Activated CD4-positive, alpha-beta memory T cell treated with anti-CD3 and anti-CD28 coated beads, Interleukin-2, amount 10 ng/mL, durations not matched to agents 7 days and 5 days (primary cell): ENCODE data around the gene DYNLL1. TPM values are rescaled to one million over a fixed set of nuclear protein-coding genes. Genes with fewer than 3 reads are reported as not detected.
"Not testable (repeated sequence)": the region's sequence is repeated elsewhere in the genome, so short reads cannot be mapped to it uniquely, and the experiment has no call there.

ENCODE experiments used
- CTCF ChIA-PET: fragments of 350-600 bp; sonication (Branson Sonifier 250); formaldehyde crosslinking; loops from one replicate; lab custom pipeline; 2021; ENCODE audit warnings: antibody characterized with exemption, inconsistent platforms; lab: Charles Lee
- POLR2A ChIA-PET: fragments of 350-600 bp; sonication (Branson Sonifier 250); formaldehyde crosslinking; loops from one replicate; lab custom pipeline; 2021; ENCODE audit warnings: antibody characterized with exemption; lab: Charles Lee
- DNase-seq: peaks from one replicate; pipeline ENCODE4 v3.0.0-alpha.2; 2020
- H3K27ac Mint-ChIP-seq: one replicate; pipeline ENCODE4 v1.8.0; 2021; ENCODE audit warnings: mild to moderate bottlenecking, mixed read lengths
- H3K27me3 Mint-ChIP-seq: one replicate; pipeline ENCODE4 v1.8.0; 2021; ENCODE audit warnings: mixed read lengths
- H3K36me3 Mint-ChIP-seq: one replicate; pipeline ENCODE4 v1.8.0; 2021; ENCODE audit warnings: low read depth, mixed read lengths
- H3K4me1 Mint-ChIP-seq: one replicate; pipeline ENCODE4 v1.8.0; 2021; ENCODE audit warnings: mixed read lengths
- H3K4me3 Mint-ChIP-seq: one replicate; pipeline ENCODE4 v1.8.0; 2021; ENCODE audit warnings: mild to moderate bottlenecking, mixed read lengths
- H3K9me3 Mint-ChIP-seq: one replicate; pipeline ENCODE4 v1.8.0; 2021; ENCODE audit warnings: mixed read lengths
- total RNA-seq, 2 experiments: library from RNA; stranded (reverse); gene quantifications; one replicate each; pipeline ENCODE4 v1.2.3, GENCODE V29; 2021

The DYNLL1 gene
- total RNA-seq, 2 experiments from 2014 or later, result 209 to 216 TPM

DNA sequence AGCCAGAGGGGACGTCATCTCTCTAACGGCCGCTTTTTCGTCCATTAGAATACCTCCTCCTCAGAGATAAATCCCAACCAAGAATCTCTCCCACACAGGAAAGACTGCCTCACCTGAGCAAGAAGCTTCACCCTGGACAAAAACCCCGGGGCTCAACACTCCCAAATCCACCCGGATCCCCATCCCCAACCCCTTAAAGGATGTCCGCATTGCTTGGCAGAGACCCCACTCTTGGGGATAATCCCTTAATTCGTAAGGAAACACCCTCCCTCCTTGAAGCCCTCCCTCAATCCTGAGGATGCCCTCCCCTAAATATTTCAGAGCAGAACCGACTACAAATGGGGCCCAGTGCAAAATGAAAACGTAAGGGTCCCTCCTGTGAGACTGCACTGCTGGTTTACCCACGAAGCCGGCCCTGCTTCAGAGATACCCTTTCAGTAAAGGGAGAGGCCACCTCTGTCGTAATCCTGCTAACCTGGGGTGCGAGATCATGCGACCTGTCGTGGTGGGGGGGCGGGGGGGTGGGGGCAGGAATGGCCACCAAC is 655 bp upstream of the DYNLL1 start:
- Mint-ChIP-seq H3K4me1 (peaks cover 32% of the 10 kb centered on the region), H3K27me3 (no peaks in the 10 kb centered on the region), H3K4me3 (peak overlapping the region; percentile 88), H3K9me3 (no peaks in the 10 kb centered on the region), H3K27ac (no peak overlapping the region), H3K36me3 (peaks cover 30% of the 10 kb centered on the region)
- DNase-seq, result no peak
- POLR2A ChIA-PET, result interaction anchor here (0.6 to 3.7 kb wide), 16 partner anchors 10 to 596 kb away, joined by 3 to 27 read pairs (median 6); partner anchors contain the start of genes COQ5, RNU4-1, SIRT4 and SRSF9
- CTCF ChIA-PET, result interaction anchor here (0.6 to 1.9 kb wide), 4 partner anchors 8 to 86 kb away, joined by 3 to 8 read pairs (median 4); partner anchors contain the start of genes POP5 and SRSF9

DNA sequence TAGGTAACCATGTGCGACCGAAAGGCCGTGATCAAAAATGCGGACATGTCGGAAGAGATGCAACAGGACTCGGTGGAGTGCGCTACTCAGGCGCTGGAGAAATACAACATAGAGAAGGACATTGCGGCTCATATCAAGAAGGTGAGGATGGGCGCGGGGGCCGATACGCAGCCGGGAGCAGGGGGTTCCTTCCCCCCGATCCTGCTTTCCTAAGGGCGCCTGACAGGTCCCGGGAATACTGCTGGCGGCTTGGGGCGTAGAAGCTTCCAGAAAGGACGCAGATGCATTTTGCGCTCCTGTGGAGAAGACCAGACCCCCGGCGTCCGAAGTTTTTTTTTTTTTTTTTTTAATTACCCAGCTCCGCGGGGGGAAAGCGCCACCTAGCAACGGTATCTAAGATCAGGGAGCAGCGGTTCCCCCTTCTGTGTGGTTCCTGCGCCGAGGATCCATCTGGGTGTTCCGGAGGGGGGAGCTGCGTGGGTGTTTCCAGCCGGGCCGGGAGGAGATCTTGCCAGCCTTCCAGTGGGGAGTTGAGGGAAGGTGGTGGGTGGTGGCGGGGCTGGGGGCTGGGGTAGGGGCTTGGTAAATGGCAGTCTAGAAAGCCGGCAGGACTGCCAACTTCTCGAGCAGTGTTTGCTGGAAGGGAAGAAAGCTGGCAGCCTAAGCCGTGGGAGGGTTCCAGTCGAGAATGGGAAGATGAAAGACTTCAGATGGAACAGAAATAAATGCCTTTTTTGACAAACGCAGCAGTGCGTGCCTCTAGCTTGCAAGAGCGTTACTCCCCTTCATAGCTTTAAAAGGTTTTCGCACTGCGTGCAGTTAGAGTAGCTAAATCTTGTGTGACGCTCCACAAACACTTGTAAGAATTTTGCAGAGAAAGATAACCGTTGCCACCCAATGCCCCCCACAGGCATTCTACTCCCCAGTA is 764 bp downstream of the DYNLL1 start:
- Mint-ChIP-seq H3K4me1 (peaks cover 38% of the 10 kb centered on the region), H3K27ac (peak overlapping the region; percentile 69), H3K4me3 (peak overlapping the region; percentile 88), H3K36me3 (peaks cover 37% of the 10 kb centered on the region), H3K9me3 (no peaks in the 10 kb centered on the region), H3K27me3 (no peaks in the 10 kb centered on the region)
- peak; percentile 42 for DNase-seq
- CTCF ChIA-PET, result interaction anchor here (0.6 to 1.9 kb wide), 14 partner anchors 7 to 170 kb away, joined by 3 to 8 read pairs (median 4); partner anchors contain the start of genes COQ5, POP5 and SRSF9
- POLR2A ChIA-PET, result interaction anchor here (0.6 to 3.7 kb wide), 22 partner anchors 8 to 903 kb away, joined by 3 to 27 read pairs (median 5); partner anchors contain the start of genes COQ5, RNF34, RNU4-1 and SIRT4

DNA sequence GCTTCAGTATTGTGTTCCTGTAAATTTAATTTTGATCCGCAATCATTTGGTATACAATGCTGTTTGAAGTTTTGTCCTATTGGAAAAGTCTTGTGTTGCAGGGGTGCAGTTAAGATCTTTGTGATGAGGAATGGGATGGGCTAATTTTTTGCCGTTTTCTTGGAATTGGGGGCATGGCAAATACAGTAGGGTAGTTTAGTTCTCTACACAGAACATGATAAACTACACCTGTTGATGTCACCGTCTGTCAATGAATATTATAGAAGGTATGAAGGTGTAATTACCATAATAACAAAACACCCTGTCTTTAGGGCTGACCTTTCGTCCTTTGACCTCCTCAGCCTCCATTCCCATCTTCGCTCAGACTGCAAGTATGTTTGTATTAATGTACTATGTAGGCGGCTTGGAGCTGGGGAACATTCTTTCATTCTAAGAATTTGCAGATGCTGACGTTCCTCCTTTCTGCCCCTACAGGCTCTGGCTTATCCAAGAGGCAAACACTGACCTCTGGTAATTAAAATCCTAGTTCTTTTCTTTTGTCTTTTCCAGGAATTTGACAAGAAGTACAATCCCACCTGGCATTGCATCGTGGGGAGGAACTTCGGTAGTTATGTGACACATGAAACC is 1.7 kb downstream of the DYNLL1 start:
- CTCF ChIA-PET, result interaction anchor here (0.6 to 1.9 kb wide), 9 partner anchors 11 to 171 kb away, joined by 3 to 8 read pairs (median 4); partner anchors contain the start of genes POP5 and SRSF9
- Mint-ChIP-seq H3K9me3 (no peaks in the 10 kb centered on the region), H3K27me3 (no peaks in the 10 kb centered on the region), H3K4me1 (peaks cover 38% of the 10 kb centered on the region), H3K36me3 (peaks cover 37% of the 10 kb centered on the region), H3K4me3 (peak overlapping the region; percentile 88), H3K27ac (peak overlapping the region; percentile 37)
- POLR2A ChIA-PET, result interaction anchor here (0.9 to 3.7 kb wide), 15 partner anchors 16 to 902 kb away, joined by 3 to 27 read pairs (median 6); partner anchors contain the start of genes COQ5, RNF34, RNU4-1 and SRSF9
- DNase-seq, result no peak

DNA sequence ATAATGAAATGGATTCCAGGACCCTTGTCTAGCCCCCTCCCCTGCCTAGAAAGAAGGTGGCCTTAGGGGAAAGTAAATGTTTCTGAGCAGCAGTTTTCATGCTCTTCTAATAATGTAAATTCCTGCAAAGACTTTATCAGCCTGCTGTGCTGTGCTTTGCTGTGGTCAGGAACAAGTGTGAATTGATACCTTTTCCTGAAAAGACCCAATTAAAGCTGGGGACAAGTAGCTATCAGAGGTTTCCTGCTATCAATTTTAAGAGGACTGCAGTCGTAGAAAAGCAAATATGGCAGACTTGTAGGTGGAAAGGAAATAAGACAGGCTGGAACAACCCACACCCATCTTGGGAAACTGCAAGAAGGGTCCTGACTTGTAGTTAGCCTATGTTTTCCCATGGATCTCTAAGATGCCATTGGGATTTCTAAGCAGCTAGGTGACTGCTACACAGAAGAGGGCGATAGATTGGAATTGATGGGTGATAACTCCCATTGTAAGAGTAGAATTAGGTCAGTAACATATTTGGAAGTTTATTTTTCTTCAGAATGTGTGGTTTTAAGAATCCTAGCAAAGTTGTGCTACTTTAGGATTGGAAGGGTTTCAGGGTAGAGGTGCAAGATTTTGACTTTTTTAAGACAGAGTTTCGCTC is 3.1 kb downstream of the DYNLL1 start:
- no peak for DNase-seq
- ChIA-PET CTCF (interaction anchor here (0.5 to 0.9 kb wide), 3 partner anchors 31 to 193 kb away, joined by 3 read pairs; no protein-coding TSS in a partner anchor), POLR2A (interaction anchor here (1.7 kb wide), 1 partner anchor 29 kb away, joined by 4 read pairs; the partner anchor contains the start of gene SRSF9)
- peaks cover 48% of the 10 kb centered on the region for H3K36me3 Mint-ChIP-seq
- H3K4me3 Mint-ChIP-seq, result no peak overlapping the region
- H3K4me1 Mint-ChIP-seq, result peaks cover 38% of the 10 kb centered on the region
- no peaks in the 10 kb centered on the region for H3K27me3 Mint-ChIP-seq
- no peaks in the 10 kb centered on the region for H3K9me3 Mint-ChIP-seq
- H3K27ac Mint-ChIP-seq, result no peak overlapping the region

DNA sequence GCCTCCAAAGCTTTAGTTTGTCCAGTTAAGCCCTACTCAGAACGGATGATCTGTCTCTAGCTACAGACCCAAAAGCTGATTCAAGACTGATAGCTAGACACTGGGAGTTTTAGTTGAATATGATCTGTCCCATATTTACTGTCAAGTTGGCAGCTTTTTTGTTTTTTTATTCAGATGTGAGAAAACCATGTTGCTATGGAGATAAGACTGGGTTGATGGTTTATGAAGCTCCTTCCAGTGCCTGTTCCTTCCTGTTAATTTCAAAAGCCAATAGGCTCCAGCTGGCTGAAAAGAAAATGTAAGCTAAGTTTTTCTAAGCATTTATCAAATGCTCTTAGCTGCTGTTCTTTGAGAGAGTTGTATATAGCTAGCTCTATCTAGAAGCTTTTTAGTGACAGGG is 4.7 kb downstream of the DYNLL1 start:
- no peak overlapping the region for H3K4me3 Mint-ChIP-seq
- H3K9me3 Mint-ChIP-seq, result no peaks in the 10 kb centered on the region
- H3K27ac Mint-ChIP-seq, result peak overlapping the region; percentile 34
- H3K27me3 Mint-ChIP-seq, result no peaks in the 10 kb centered on the region
- ChIA-PET CTCF (interaction anchor here (0.9 to 1.6 kb wide), 3 partner anchors 28 to 34 kb away, joined by 3 read pairs; partner anchors contain the start of gene COQ5), POLR2A (interaction anchor here (1.0 to 1.6 kb wide), 3 partner anchors 12 to 34 kb away, joined by 3 to 6 read pairs (median 3); a partner anchor contains a TSS)
- H3K36me3 Mint-ChIP-seq, result peaks cover 49% of the 10 kb centered on the region
- no peak for DNase-seq
- H3K4me1 Mint-ChIP-seq, result peaks cover 31% of the 10 kb centered on the region

DNA sequence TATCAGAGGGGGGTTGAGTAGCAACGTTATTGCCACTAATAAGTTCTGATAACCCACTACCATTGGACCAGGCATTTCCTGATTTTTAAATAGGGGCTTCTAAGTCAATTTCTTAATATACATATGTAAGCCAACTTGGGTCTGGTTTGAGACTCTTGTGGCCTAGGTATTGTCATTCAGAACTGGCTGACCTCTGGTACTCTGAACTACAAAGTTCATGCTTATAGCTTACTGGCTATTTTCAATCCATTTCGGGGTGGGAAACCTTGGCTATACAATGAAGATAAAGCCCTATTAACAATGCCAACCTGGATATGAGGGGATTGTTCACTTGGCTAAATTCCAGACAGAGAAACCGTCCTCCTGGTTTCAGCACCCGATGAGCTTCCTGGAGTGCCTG is 8.7 kb downstream of the DYNLL1 start:
- no peak overlapping the region for H3K4me3 Mint-ChIP-seq
- H3K27me3 Mint-ChIP-seq, result no peaks in the 10 kb centered on the region
- H3K4me1 Mint-ChIP-seq, result peaks cover 6% of the 10 kb centered on the region
- ChIA-PET POLR2A (interaction anchor here (1.0 to 2.3 kb wide), 6 partner anchors 8 to 503 kb away, joined by 3 to 12 read pairs (median 4); partner anchors contain the start of genes COQ5 and DYNLL1), CTCF (no interaction called here)
- no peak overlapping the region for H3K27ac Mint-ChIP-seq
- H3K36me3 Mint-ChIP-seq, result peaks cover 29% of the 10 kb centered on the region
- DNase-seq, result no peak
- H3K9me3 Mint-ChIP-seq, result no peaks in the 10 kb centered on the region

DNA sequence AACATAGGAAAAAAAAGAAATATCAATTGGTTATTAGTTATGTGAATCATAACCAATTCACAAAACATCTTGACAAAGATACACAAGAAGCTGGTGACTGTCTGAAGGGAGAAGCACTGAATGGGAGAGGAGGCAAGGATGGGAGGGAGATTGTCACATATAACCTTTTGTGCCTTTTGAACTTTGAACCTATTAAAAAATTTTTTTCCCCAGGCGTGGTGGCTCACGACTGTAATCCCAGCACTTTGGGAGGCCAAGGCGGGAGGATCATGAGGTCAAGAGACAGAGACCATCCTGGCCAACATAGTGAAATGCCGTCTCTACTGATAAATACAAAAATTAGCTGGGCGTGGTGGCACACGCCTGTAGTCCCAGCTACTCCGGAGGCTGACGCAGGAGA is 12.6 kb downstream of the DYNLL1 start:
- ChIA-PET CTCF (no interaction called here), POLR2A (no interaction called here)
- H3K4me3 Mint-ChIP-seq, result no peak overlapping the region
- no peaks in the 10 kb centered on the region for H3K27me3 Mint-ChIP-seq
- no peaks in the 10 kb centered on the region for H3K9me3 Mint-ChIP-seq
- H3K36me3 Mint-ChIP-seq, result peaks cover 22% of the 10 kb centered on the region
- H3K4me1 Mint-ChIP-seq, result no peaks in the 10 kb centered on the region
- H3K27ac Mint-ChIP-seq, result no peak overlapping the region
- DNase-seq, result no peak

DNA sequence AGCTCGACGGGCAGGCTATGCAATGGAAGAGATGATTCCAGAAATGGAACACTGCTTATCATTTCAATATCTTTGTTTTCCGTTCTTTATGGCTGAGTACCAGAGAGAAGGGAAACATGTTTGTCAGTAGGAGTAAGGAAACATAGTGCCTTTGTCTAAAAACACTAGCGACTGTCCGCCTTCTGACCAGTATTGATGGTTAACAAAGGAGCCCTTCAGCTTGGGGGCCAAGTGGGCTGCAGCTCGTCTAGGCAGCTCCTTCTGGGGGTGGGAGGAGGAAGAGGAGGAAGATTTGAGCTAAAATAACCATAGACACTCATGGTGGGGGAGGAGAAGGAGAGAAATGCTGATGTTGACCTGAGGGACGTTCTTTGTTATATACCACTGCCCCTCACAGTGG is 18.1 kb downstream of the DYNLL1 start:
- Mint-ChIP-seq H3K27me3 (no peaks in the 10 kb centered on the region), H3K4me3 (no peak overlapping the region), H3K27ac (no peak overlapping the region), H3K4me1 (no peaks in the 10 kb centered on the region), H3K36me3 (peaks cover 31% of the 10 kb centered on the region), H3K9me3 (no peaks in the 10 kb centered on the region)
- POLR2A ChIA-PET, result interaction anchor here (1.2 to 1.7 kb wide), 4 partner anchors 10 to 46 kb away, joined by 3 to 7 read pairs (median 4); partner anchors contain the start of genes COQ5 and DYNLL1
- CTCF ChIA-PET, result interaction anchor here (1.0 kb wide), 1 partner anchor 18 kb away, joined by 4 read pairs; the partner anchor contains the start of gene DYNLL1
- DNase-seq, result no peak

DNA sequence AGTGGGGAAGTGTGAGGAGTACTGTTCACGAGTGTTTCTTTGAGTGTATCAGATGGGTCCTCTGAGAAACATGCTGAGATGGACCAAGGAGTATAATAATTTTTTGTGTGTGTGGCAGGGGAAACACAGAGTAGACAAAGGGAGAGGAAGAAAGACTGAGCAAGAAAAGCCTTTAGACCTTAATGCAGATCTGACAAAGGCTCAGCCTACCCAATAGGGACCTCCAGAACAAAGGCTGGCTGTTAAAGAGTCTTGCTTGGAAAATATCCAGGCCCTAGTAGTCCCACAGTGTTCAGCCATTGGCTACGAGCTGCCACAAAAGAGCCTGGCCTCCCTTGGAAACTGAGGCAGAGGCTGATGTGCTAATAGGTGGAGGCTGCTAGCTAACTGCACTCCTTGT is 19.6 kb downstream of the DYNLL1 start:
- Mint-ChIP-seq H3K27me3 (no peaks in the 10 kb centered on the region), H3K36me3 (peaks cover 26% of the 10 kb centered on the region), H3K4me1 (no peaks in the 10 kb centered on the region), H3K27ac (no peak overlapping the region), H3K4me3 (no peak overlapping the region), H3K9me3 (no peaks in the 10 kb centered on the region)
- ChIA-PET CTCF (no interaction called here), POLR2A (interaction anchor here (0.6 to 1.7 kb wide), 2 partner anchors 14 to 47 kb away, joined by 3 to 5 read pairs; partner anchors contain the start of gene COQ5)
- DNase-seq, result no peak

DNA sequence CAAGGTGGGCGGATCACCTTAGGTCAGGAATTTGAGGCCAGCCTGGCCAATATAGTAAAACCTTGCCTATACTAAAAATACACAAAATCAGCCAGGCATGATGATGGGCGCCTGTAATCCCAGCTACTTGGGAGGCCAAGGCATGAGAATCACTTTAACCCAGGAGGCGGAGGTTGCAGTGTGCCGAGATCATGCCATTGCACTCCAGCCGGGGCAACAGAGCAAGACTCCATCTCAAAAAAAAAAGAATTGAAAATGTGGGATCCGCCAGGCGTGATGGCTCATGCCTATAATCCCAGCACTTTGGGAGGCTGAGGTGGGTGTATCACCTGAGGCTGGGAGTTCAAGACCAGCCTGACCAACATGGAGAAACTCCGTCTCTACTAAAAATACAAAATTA is 23.4 kb downstream of the DYNLL1 start:
- peaks cover 21% of the 10 kb centered on the region for H3K36me3 Mint-ChIP-seq
- CTCF ChIA-PET, result interaction anchor here (1.3 kb wide), 1 partner anchor 130 kb away, joined by 4 read pairs; no protein-coding TSS in a partner anchor
- H3K4me3 Mint-ChIP-seq, H3K27ac Mint-ChIP-seq, DNase-seq, POLR2A ChIA-PET, H3K4me1 Mint-ChIP-seq, H3K9me3 Mint-ChIP-seq, H3K27me3 Mint-ChIP-seq: not testable (repeated sequence)

DNA sequence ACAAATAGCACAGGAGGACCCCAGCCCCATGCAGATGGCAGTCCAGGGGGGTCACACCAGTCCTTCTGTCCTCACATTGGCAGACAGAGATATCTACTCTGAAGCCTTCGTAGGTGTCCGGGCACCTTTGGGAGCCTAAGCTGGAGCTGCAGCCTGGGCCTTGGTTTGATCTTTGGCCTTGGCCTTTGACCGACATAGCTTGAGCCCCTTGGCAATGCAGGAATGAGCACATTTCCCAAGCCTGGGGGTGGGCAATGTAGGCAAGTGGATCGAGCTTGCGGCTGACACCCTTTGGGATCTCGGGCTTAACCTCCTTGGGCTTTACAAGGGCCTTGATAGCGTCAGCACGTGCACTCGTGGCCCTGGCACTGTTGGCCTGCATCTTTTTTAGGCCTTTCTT is 26.7 kb downstream of the DYNLL1 start:
- ChIA-PET CTCF (no interaction called here), POLR2A (interaction anchor here (1.3 kb wide), 1 partner anchor 26 kb away, joined by 3 read pairs; the partner anchor contains the start of gene DYNLL1)
- Mint-ChIP-seq H3K36me3 (peaks cover 7% of the 10 kb centered on the region), H3K27me3 (no peaks in the 10 kb centered on the region), H3K27ac (no peak overlapping the region), H3K4me1 (peaks cover 4% of the 10 kb centered on the region), H3K4me3 (no peak overlapping the region), H3K9me3 (no peaks in the 10 kb centered on the region)
- no peak for DNase-seq
